Effector CD8-positive, alpha-beta T cell (primary cell): Measurements from ENCODE around the gene SARS2.

Experiments
- DNase-seq: peaks from one replicate; lab custom pipeline; 2025; lab: John Stamatoyannopoulos, UW

Gene SARS2

DNA sequence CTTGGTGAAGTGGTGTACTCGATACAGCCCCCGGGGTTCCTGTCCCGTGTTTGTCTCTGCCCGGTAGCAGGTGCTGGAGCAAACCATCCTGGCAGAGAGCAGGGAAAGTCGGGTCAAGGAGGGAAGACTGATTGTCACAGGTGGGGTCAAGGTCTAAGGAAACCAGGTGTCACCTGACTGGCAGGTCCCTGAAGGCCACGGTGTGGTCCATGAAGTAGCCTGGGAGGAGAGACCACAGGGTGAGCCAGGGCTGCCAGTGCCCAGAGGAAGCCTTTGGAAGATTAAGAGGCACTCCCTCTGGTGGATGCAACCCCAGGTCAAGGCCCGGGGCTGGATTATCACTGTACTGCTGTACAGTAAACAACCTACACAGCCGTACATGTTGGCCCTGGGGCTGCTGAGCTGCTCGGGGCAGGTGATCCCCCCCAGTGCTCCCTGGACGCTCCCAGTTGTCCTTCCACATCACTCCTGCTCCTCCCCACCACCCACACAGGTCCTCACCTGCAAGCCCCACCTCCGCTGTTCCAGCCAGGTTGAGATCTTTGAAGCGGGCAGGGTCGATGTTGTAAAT is 12.6 kb downstream of the SARS2 start:
- DNase-seq: no peak

DNA sequence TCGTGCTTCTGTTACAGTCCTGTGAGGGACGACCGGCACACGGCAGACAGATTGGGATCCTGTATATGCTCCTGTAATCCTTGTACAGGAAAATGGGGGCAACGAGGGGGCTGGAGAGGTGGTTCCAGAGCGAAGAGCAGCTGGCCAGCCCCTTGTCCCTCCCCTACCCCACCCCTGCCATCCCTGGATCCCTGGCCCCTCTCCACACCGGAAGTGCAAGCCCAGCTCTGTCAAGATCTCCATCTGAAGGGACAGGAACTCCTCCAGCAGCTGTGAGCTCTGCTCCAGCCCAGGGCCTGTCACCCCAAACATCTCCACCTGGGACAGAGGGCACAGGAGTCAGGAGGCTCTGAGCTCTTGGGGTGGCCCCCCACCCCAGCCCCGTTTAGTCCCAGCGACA is 13.0 kb downstream of the SARS2 start:
- DNase-seq: no peak

DNA sequence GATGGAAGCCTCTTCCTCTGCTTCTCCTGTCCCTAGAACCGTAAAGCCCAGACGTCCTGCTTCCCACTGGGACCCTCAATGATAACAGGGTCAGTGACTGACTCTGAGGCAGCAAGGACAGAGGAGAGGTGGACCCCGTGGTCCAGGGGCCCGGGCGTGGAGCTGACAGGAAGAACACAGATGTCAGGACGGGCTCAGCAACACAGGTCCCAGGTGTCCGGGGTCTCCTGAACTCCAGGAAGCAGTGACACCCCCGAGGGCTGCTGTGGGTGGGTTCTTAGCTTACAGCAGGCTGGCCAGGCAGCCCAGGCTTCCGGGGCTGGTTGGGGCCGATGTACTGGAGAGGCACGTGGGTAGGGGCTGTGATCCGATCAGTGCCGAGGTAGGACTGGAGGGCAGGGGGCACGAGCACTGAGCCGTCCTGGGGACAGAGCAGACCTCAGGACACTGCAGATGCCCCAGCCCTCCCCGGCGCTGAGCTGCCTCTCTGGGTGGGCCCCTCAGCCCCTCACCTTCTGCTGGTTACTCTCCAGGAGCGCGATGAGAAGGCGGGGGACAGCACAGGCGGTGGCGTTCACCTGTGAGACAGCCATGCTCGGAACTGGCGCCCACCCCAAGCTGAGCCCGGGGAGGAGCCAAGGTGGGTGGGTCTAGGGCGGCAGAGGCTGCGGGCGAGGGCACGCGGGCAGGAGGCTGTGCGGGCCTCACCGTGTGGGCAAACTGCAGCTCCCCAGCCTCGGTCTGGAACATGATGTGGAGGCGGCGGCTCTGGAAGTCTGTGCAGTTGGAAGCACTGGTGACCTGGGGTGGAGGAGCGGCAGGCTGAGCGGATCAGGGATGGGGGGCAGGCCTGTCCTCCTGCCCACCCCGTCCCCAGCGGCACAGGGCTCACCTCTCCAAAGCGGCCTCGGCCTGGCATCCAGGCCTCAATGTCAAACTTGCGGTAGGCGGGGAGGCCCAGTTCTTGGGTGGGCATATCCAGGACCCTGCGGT is 14.9 kb downstream of the SARS2 start:
- no peak for DNase-seq

DNA sequence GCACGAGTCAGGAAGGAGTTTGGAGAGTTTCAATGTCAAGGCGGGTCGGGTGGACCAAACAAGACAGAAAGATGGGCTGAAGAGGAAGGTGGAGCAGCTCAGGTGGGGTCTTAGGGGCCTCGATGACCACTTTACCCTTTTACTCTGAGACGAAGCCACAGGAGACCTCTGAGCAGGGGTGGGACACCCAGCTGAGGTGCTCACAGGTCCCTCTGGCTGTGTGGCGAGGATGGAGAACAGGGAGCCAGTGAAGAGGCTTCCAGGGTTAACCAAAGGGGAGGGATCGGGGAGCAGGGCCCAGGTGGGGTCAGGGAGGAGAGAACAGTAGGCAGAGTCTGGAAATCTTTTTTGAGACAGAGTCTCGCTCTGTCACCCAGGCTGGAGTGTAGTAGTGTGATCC is 16.6 kb downstream of the SARS2 start:
- DNase-seq: no peak

DNA sequence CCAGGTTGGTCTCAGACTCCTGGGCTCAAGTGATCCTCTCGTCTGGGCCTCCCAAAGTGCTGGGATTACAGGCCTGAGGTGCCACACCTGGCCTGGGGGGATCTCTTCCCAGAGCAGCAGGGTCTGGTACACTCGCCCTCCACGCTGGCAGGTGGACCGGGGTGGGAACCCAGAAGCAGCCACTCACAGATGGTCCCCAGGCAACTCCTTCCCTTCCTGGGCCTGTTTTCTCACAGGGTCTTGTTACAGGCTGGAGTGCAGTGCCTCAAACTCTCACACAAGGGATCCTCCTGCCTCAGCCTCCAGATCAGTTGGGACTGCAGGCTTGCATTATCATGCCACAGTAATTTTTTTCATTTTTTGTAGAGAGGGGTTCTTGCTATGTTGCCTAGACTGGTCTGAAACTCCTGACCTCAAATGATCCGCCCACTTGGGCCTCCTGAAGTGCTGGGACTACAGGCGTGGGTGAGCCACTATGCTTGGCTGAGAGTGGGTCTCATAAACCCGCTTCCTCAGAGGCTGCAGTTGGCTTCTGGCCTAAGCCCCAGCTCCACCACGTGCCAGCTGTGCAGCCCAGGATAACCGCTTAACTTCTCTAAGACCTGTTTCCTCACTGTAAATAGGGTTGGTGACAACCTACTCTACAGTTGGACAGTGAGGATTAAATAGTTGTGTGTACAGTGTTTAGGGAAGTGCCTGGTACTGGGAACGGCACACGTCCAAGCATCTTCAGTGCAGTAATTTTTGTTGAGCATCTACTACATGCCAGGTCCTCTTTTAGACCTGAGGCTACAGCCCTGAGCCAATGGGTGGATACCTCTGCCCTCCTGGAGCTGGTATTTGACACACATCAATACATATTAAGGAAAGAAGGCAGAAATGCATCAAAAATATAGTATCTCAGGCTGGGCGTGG is 17.7 kb downstream of the SARS2 start:
- no peak for DNase-seq

DNA sequence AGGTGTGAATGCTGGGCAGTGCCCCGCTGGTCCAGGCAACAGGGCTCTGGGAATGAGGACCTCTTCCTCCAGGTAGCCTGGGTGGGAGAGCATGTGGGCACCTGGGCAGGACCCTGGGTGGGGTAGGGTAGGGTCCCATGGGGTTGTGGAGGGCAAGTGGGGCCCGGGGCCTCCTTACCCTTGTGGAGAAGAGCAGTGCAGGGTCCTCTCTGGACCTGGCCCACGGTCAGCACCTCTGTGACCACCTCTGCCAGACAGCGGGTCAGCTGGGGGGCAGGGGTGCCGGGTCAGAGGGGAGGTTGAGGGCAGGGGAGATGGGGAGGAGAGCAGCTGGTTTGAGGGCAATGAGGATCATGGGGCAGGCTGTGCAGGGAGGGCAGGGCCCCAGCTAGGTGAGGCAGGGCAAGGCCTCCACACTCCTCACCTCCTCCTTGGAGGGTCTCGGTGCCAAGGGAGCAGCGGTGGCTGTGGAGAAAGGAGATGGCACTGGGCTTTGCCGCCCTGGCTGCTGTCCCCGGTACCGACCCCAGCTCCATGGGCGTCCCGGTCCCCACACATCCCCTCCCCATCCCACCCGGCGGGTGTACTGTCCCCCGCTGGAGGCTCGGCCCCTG is 19.1 kb downstream of the SARS2 start:
- DNase-seq: no peak

DNA sequence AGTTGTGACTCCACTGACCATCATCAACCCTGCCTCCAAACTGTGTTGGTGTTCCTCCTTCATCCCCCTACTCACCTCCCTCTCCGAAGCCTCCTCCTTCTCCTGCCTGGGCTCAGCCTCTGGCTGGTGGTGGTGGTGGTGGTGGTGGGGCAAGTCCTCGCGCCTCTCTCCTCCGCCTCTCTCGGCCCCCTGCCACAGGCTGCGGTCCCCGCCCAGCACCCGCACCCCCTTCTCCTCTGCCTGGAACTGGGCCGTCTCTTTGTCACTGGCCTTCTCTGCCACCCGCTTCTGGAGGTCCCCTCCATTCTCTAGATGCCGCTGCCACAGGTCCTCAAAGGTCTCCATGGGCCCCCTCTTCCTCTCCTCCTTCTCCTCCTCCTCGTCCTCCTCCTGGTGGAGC is 20.1 kb downstream of the SARS2 start:
- no peak for DNase-seq

DNA sequence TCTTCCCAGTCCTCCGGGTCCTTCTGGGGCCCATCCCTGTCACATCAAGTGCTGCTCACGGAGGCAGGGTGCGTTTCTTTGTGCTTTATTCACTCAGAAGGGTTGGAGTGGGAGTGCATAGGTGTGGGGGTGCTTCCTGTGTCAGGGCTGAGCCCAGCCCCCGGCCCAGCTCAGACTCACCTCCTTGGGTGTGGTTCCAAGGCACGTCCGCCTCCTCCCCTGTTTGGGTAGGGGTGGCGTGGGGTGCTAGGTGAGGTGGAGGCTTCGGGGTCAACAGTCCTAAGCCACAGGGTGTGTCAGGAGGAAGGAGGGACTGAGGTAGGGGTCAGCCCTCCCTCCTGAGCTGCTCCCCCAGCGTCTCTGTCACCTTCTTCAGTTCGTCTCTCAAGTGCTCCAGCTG is 21.7 kb downstream of the SARS2 start:
- no peak for DNase-seq

DNA sequence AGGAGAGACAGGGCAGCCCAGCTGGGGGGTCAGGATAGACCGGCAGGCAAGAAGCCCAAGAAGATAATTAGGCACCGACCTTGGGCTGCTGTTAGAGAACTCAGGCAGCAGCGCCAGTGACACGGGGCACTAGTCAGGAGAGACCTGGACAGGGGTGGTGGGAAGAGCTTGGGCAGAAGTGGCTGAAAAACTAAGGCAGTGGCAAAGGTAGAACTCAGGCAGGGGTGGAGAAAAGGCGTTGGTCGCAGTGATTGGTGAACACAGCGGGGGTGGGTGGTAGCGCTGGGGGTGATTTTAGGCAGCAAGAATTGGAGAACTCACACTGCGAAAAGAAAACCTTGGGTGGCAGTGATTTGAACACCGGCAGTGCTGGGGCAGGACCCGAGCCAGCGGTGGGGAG is 22.9 kb downstream of the SARS2 start:
- DNase-seq: no peak

DNA sequence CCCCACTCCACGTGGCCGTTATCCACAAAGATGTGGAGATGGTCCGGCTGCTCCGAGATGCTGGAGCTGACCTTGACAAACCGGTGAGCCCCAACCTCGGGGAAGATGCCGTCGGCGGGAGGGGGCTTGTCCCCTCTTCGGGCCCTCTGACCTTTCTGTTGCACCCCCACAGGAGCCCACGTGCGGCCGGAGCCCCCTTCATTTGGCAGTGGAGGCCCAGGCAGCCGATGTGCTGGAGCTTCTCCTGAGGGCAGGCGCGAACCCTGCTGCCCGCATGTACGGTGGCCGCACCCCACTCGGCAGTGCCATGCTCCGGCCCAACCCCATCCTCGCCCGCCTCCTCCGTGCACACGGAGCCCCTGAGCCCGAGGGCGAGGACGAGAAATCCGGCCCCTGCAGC is 23.3 kb downstream of the SARS2 start:
- DNase-seq: no peak

DNA sequence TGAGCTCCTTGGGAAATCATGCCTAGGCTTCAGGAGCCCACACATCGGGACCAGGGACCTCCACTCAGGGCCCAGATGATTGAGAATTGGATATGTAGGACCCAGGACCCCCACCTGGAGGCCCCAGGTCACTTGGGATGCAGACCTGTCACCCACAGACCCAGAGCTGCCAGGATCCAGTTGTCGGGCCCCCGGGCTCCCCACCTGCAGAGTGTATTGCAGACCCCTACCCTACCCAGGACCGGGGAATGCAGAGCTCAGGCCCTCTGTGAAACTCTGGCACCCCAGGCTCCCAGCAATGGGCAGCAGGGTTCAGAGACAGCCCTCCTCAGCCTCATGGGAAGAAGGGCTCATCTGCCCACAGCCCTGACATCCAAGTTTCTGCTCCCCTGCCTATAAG is 24.9 kb downstream of the SARS2 start:
- no peak for DNase-seq

DNA sequence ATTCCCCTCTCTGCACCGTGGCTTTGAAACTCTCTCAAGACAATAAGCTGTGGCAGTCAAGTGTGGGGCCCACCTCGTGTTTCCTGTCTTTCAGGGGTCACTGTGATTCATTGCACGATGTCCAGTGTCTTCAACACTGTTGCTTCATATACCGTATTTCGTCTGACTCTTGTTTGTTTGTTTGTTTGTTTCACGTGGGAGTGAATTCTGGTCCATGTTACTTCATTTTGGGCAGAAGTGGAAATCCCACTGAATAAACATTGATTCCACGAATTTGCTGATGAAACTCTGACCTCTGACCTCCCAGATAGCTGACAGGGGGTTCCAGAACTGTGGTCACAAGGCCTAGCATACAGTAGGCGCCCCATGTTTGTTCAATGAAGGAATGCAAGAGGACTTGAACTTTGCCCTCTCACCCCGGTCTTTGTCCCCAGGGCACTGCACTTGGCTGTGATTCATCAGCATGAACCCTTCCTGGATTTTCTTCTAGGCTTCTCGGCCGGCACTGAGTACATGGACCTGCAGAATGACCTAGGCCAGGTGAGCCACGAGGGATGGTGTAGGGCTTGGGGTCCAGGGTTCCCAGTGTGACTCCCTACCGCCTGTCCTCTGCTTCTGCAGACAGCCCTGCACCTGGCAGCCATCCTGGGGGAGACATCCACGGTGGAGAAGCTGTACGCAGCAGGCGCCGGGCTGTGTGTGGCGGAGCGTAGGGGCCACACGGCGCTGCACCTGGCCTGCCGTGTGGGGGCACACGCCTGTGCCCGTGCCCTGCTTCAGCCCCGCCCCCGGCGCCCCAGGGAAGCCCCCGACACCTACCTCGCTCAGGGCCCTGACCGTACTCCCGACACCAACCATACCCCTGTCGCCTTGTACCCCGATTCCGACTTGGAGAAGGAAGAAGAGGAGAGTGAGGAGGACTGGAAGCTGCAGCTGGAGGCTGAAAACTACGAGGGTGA is 25.7 kb downstream of the SARS2 start:
- no peak for DNase-seq

DNA sequence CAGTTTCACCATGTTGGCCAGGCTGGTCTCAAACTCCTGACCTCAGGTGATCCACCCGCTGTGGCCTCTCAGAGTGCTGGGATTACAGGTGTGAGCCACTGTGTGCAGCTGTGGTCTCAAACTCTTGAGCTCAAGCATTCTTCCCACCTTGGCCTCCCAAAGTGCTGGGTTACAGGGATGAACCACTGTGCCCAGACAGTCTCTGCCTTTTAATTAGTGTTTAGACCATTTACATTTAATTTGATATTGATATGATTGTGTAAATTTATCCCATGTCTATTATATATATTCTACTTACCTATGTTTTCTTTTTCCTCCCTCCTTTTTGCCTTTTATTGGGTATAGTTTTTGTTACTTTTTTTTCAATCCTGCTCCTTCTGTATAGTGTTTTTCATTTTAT is 28.9 kb downstream of the SARS2 start:
- no peak for DNase-seq

DNA sequence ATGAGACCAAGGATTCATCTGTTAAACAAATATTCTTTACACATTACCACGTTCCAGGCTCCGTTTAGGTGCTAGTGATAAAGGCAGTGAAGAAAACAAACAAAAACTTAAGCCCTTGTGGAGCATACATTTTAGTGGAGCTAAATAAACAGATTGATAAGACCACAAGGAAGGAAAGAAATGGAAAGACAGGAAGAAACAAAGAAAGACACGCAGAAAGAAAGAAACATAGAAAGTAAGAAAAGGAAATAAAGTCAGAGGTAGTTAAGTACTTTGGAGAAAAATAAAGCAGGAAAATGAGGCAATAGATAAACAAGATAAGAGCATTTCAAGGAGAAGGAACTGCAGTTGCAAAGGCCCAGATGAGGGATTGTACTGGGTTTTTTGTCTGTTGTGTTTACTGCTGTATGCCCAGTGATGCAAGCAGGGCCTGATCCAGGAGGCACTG is 29.8 kb downstream of the SARS2 start:
- DNase-seq: no peak

DNA sequence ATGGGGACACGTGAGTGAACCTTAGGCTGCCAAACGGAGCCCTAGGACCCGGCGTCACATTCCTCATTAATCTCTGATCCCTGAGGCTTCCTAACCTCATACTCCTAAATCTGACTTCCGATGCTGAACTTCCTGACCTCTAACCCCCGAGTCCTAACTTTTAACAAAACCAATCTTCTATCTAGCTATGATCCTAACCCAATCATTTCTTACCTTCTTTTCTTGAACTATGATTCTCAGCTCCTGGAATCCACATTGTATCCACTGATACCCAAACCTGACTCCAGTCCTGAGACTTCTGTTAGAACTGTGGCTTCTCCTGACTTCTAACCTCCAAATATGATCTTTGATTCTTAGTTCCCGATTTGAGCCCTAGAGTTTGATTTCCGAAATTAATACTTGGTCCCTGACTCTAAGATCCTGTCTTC is 30.3 kb downstream of the SARS2 start:
- no peak for DNase-seq

DNA sequence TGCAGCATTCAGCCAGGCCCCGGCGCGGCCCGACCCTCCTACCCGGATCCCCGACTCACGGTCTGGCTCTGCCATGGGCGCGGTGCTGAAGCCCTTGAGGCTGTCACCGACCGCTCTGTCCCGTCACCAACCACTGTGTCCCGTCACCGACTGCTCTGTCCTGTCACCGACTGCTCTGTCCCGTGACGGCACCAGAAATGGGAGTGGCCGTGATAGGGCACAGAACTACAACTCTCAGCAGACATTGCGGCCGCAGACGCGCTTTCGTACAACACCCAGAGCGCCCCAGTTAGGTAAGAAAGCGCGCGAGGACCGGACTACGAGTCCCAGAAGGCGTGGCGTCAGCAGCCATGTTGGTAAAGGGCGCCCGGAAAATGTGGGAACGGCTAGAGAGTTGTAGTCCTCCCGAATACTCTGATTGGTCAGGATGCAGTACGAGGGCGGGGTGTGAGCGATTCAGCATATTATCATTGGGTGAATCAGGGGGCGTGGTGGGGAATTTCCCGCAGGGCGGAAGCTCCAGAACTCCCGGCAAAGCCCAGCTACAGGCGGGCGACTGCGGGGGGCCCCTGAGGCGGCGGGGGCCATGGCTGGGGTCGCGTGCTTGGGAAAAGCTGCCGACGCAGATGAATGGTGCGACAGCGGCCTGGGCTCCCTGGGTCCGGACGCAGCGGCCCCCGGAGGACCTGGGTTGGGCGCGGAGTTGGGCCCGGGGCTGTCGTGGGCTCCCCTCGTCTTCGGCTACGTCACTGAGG is 30.9 kb downstream of the SARS2 start, which contains the start of the genes NFKBIB and SIRT2:
Gene NFKBIB (plus strand): TSS at position 523 of the 755 bp plus-strand sequence. CDS start 64 bp downstream, at position 587.
Gene SIRT2 (minus strand): TSS at position 172 of the 755 bp plus-strand sequence. CDS start 97 bp downstream, at position 75.
- peak; percentile 99 for DNase-seq

DNA sequence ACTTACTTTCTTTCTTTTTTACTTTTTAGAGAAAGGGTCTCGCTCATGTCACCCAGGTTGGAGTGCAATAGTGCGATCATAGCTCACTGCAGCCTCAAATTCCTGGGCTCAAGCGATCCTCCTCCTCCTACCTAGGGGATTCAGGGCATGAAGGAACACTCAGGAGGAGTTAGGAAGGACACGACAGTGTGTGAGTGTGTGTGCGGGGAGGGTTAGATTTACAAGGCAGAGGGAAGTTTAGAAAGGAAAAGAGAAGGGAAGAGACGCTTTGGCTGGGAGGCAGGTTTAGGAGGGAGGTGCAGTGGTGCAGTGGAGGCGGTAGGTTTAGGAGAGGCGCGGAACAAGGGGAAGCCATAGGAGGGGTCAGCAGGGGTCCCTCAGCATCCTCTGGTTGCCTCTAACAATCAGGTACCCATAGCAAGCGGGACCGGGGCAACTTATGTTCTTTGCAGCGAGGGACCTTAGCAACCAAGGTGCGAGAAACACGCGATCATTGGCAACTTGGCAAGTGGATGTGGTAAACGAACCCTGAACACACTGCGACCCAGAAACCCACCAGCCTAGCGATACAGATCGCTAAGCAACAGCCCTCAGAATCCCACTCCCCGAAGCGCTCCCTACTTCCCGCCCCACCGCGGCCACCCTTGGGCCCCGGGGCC is 31.6 kb downstream of the SARS2 start:
- DNase-seq: no peak

DNA sequence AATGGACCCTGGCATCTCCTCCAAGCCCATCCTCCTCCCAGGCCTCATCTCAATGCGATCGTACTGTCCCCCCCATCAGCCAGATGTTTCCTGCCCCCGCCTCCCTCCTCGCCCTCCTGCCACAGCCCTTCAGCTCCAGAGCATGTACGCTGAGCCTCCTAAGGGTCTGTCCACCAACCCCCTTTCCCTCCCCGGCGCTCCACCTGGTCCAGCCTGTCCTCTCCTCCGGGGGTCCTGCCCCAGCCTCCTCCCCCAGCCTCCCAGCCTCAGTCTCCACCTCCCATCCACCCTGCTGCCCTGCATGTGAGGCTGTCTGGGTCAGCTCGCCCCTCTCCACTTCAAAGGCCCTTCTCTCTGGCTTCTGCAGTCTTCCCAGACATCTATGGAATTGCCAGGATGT is 35.6 kb downstream of the SARS2 start:
- no peak for DNase-seq

DNA sequence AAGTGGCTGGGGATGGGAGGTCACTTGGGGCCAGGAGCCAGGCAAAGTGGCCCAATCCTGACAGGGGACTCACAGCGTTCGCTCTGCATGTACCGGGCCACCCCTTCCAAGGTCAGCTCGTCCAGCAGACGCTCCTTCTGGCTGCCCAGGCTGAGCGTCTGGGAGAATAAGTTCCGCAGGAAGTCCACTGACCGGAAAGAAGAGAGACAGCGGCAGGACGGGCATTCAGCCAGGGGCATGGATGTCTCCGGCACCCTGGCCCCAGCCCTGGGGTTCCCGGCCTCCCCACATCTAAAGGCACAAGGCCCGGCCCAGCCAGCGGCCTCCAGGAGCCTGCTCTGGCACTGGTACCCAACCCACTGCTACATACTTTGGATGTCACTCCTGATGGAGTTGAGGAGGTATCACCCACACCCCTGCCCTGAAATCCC is 37.2 kb downstream of the SARS2 start:
- DNase-seq: no peak
